GM10248 (cell line): ENCODE measurements around the gene FBLN2.

ENCODE experiments used
- CTCF ChIA-PET: fragments of 300-600 bp; sonication (Branson Sonifier 250); formaldehyde crosslinking; extraction: SDS; loops from one replicate; lab custom pipeline; 2021; ENCODE audit warnings: antibody characterized with exemption; lab: Yijun Ruan, JAX
- POLR2A ChIA-PET: fragments of 350-650 bp; sonication (Branson Sonifier 250); formaldehyde crosslinking; extraction: SDS; loops from one replicate; lab custom pipeline; 2020; ENCODE audit warnings: antibody characterized with exemption; lab: Yijun Ruan, JAX
- DNase-seq: peaks from one replicate; pipeline ENCODE4 v3.0.0; 2012; ENCODE audit errors: extremely low spot score
- CTCF ChIP-seq: IDR thresholded peaks from 2 replicates; pipeline ENCODE4 v1.5.1; 2012; ENCODE audit warnings: mild to moderate bottlenecking, low read depth; ENCODE audit errors: extremely low read depth, missing control alignments, control extremely low read depth

The FBLN2 gene

GRCh38 chr3:13582366-13583250, 33.7 kb downstream of the FBLN2 start:
- DNase-seq = no peak
- ChIA-PET CTCF (no interaction called here), POLR2A (no interaction called here)
- no peak for TF ChIP-seq CTCF

- ChIA-PET POLR2A (no interaction called here), CTCF (no interaction called here)
- no peak for DNase-seq
- TF ChIP-seq CTCF = no peak
Observed at GRCh38 chr3:13583251-13584180, 34.6 kb downstream of the FBLN2 start.

GRCh38 chr3:13584427-13584891, 35.5 kb downstream of the FBLN2 start:
- POLR2A ChIA-PET = no interaction called here
- no peak for DNase-seq
- no peak for TF ChIP-seq CTCF
- CTCF ChIA-PET = no interaction called here

- ChIA-PET CTCF (no interaction called here), POLR2A (no interaction called here)
- DNase-seq = no peak
- no peak for TF ChIP-seq CTCF
Observed at GRCh38 chr3:13584901-13585300, 36.0 kb downstream of the FBLN2 start.

GRCh38 chr3:13587442-13587841, 38.5 kb downstream of the FBLN2 start:
- POLR2A ChIA-PET = no interaction called here
- TF ChIP-seq CTCF = no peak
- CTCF ChIA-PET = interaction anchor here (1.1 kb wide), 1 partner anchor 217 kb away, joined by 3 read pairs; no protein-coding TSS in a partner anchor
- no peak for DNase-seq

- ChIA-PET CTCF (interaction anchor here (1.5 kb wide), 1 partner anchor 16 kb away, joined by 3 read pairs; no protein-coding TSS in a partner anchor), POLR2A (no interaction called here)
- no peak for DNase-seq
- TF ChIP-seq CTCF = no peak
Observed at GRCh38 chr3:13588221-13588701, 39.3 kb downstream of the FBLN2 start.
